ENCODE measurements around the gene IFNA8.
"Not testable (repeated sequence)": the region's sequence is repeated elsewhere in the genome, so short reads cannot be mapped to it uniquely, and the experiment has no call there.

The IFNA8 gene

GRCh38 chr9:21429191-21429590, 20.3 kb downstream of the IFNA8 start:
- no peak for DNase-seq

- DNase-seq: no peak
These were observed 23.9 kb downstream of the IFNA8 start for GRCh38 chr9:21432672-21433425.

- DNase-seq: peak; percentile 60
These were observed 25.5 kb downstream of the IFNA8 start for GRCh38 chr9:21434202-21435014.

- DNase-seq: not testable (repeated sequence)
These were observed 26.1 kb downstream of the IFNA8 start for GRCh38 chr9:21435015-21435383.

GRCh38 chr9:21440139-21440538, 31.2 kb downstream of the IFNA8 start, which contains the start of gene IFNA1:
Gene IFNA1 (plus strand): TSS chr9:21440439. CDS start chr9:21440508, 69 bp downstream.
- no peak for DNase-seq

- DNase-seq: peak; percentile 61
These were observed 35.1 kb downstream of the IFNA8 start for GRCh38 chr9:21443849-21444625.

GRCh38 chr9:21449312-21449711, 40.4 kb downstream of the IFNA8 start:
- DNase-seq: not testable (repeated sequence)

- no peak for DNase-seq
These were observed 41.9 kb downstream of the IFNA8 start for GRCh38 chr9:21450733-21451394.

- no peak for DNase-seq
These were observed 43.8 kb downstream of the IFNA8 start for GRCh38 chr9:21452681-21453080.

- DNase-seq: no peak
These were observed 45.2 kb downstream of the IFNA8 start for GRCh38 chr9:21454149-21454548.

GRCh38 chr9:21455320-21455719, 46.4 kb downstream of the IFNA8 start:
- peak; percentile 48 for DNase-seq

Data from CD4-positive, alpha-beta T cell treated with Interleukin-10 for 1 hour (primary cell).